Omental fat pad (tissue), 4 donors: ENCODE results near the gene SP7. TPM values are rescaled to one million over a fixed set of nuclear protein-coding genes. Genes with fewer than 3 reads are reported as not detected.
A peak's percentile ranks its signal among the peaks of the same experiment; 100 is the strongest.

Source experiments
- ATAC-seq: fragments of 150-250 bp; one replicate; pipeline ENCODE4 v1.9.1; 2016; ENCODE audit warnings: mild to moderate bottlenecking, moderate library complexity; ENCODE audit not compliant: low FRiP score
- DNase-seq: peaks from one replicate; pipeline ENCODE4 v3.0.0-alpha.2; 2019; ENCODE audit warnings: low spot score
- total RNA-seq, 4 donors: library from RNA; depleted of rRNA; stranded (reverse); fragments of >200 nt; gene quantifications; one replicate each; pipeline ENCODE4 v1.1.0, GENCODE V29; 2016
- TF ChIP-seq, protein P1 (sequence below), 3 donors: fragments of 450-650 bp; IDR thresholded peaks; one replicate each; pipeline ENCODE4 v1.5.1; 2016 to 2017; ENCODE audit warnings: antibody characterized with exemption in 3 of 3, mild to moderate bottlenecking in 3 of 3, moderate library complexity in 2 of 3

Gene SP7
- total RNA-seq, 4 donors from 2014 or later = not detected

DNA sequence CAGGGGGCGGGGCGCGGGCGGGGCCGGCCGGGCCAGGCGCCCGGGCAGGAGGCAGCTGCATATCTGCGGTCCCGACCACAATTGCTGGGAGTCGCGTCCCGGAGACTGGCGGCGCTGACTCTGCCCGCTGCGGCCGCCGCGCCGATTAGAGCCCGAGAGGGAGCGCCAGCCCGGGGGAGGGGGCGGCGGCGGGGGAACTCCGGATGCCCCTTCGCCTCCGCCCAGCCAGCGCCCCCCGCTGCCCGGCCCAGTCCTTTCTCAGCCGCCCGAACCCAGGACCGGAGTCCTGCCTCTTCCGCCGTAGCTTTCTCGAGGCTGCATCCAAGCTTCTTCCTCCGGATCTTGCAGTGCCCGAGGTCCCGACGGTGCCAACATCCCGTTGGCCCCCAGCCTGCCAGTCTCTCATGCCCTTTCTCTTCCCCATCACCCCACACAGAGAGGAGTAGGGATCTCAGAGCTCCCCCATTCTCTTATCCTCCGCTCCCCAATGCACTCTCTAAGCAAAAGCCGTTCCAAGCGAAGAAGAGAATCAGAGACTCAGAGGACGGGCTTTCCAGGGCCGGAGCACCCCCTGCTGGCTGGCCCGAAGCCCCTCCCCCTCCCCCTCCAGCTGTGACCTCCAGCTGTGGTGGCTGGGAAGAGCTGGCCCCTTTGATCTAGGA is 8.8 kb upstream of the SP7 start:
- ATAC-seq = peak; percentile 85
- TF ChIP-seq, protein P1, sequence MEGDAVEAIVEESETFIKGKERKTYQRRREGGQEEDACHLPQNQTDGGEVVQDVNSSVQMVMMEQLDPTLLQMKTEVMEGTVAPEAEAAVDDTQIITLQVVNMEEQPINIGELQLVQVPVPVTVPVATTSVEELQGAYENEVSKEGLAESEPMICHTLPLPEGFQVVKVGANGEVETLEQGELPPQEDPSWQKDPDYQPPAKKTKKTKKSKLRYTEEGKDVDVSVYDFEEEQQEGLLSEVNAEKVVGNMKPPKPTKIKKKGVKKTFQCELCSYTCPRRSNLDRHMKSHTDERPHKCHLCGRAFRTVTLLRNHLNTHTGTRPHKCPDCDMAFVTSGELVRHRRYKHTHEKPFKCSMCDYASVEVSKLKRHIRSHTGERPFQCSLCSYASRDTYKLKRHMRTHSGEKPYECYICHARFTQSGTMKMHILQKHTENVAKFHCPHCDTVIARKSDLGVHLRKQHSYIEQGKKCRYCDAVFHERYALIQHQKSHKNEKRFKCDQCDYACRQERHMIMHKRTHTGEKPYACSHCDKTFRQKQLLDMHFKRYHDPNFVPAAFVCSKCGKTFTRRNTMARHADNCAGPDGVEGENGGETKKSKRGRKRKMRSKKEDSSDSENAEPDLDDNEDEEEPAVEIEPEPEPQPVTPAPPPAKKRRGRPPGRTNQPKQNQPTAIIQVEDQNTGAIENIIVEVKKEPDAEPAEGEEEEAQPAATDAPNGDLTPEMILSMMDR (IDR thresholded peaks at IDR 0.05) = no peak
- DNase-seq = peak; percentile 53

DNA sequence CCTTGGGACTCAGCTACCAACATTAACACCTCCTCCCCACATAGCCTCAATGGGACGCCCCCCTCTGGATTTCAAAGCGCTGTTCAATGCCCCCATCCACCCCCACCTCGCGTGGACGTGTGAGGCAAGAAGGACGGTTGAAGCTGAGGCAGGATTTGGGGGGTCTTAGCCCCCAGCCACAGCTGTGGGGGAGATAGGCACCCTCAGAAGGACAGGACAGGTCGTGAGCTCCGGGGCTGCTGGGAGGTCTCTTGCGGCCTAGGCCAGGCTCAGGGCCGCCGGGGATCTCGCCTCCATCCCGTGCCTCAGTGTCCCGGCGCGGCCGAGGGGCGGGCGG is 8.3 kb upstream of the SP7 start:
- no peak for ATAC-seq
- TF ChIP-seq, protein P1 (IDR thresholded peaks at IDR 0.05) = no peak
- no peak for DNase-seq

DNA sequence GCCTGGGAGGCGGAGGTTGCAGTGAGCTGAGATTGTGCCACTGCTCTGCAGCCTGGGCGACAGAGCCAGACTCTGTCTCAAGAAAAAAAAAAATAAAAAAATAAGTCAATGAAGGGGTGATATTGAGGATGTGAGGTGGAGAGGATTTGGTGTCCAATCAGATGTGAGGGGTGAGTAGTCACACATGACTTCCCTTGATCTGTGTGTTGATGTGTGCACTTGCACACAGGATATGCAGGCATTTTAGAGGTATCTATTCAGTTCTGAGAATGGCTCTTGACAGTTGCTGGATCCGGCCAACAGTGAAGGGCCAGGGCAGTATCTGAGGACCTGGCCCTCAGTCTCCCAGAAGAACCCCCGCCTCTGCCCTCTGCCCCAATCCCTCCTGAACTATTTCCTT is 7.8 kb upstream of the SP7 start:
- no peak for ATAC-seq
- TF ChIP-seq, protein P1 (IDR thresholded peaks at IDR 0.05) = no peak

DNA sequence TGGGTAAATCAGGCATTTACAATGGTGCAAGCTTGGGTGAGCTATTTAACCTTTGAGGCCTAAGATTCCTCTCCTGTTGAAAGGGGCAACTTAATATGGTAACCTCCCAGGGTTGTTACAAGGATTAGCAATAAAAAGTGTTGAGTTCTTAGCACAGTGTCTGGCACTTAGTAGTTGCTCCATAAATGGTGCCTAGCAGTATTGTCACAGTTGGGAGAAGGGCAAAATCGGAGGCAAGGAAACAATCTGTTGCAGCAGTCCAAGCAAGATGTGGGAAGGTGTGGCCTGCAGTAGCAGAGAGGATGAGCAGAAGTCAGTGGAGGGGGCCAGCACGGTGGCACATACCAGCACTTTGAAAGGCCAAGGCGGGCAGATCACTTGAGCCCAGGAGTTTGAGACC is 7.3 kb upstream of the SP7 start:
- TF ChIP-seq, protein P1 (IDR thresholded peaks at IDR 0.05) = no peak
- ATAC-seq (no peak), DNase-seq (no peak)

More for the DNA sequence above, 7.8 kb upstream of the SP7 start:
- no peak for DNase-seq

DNA sequence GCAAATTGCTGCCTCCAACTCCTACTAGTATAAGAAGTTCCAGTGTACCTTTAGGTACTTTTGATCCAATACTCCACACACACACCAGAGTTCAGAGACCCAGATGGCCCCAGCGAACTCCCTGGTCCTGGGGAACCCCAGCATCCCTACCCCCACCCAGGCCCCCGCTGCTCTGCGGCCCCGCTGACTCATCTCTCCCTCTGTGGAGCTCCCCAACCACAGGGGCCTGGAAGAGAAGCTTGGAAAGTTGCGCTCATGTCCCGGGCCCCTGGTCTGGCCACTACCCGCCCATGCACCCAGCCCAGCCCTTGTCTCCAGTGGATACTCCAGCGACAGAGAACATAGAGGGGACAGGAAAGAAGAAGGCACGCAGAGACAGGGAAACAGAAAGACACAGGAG is 4.2 kb upstream of the SP7 start:
- DNase-seq = no peak
- TF ChIP-seq, protein P1 (IDR thresholded peaks at IDR 0.05) = no peak
- no peak for ATAC-seq

DNA sequence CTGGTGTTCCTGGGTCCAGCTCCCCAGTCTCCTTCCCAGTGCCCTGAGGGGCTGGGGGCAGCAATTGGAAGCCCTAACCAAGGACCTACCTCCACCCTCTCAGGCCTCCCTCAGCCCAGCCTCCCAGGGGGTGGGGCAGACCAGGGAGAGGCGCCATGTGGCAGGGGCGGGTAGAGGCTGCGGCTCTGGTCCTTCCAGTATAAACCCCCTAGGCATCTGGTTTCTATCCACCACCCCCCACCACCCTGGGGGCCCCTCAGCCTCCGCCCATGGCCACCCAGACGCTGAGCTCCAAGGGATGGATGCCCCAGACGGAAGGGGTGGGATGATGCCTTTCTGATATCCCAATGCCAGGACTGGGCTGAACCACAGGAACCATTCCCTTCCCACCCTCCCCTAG is 2.8 kb upstream of the SP7 start:
- no peak for ATAC-seq
- TF ChIP-seq, protein P1 (IDR thresholded peaks at IDR 0.05) = no peak
- DNase-seq = no peak

DNA sequence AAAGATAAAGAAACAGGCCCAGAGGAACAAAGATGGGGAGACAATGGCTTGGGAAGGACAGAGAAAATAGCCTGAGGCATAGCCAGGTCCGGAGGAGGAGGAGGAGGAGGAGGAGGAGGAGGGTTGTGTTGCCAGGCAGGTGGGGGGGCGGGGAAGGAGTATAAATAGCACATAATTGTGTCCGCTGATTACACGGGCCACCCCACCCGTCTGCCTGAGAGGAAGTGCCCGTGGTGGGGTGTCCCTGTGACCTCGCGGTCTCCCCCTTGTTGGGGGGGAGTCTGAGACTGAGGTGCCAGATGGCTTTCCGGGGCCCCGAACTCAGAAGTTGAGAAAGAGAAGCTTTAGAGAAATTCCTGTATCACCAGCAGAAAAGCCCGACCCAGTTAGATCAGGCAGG is 1.9 kb upstream of the SP7 start:
- TF ChIP-seq, protein P1 (IDR thresholded peaks at IDR 0.05) = no peak
- DNase-seq (no peak), ATAC-seq (no peak)
